Glutamatergic neuron (in vitro differentiated cells): ENCODE results near the gene OR6M1. TPM values are rescaled to one million over a fixed set of nuclear protein-coding genes. Genes with fewer than 3 reads are reported as not detected.

Experiments
- DNase-seq: peaks from one replicate; pipeline ENCODE4 v3.0.0; 2022
- H3K27ac Mint-ChIP-seq: one replicate; pipeline ENCODE4 v1.8.0; 2020; ENCODE audit warnings: mild to moderate bottlenecking, mixed read lengths, inconsistent platforms; ENCODE audit not compliant: unreplicated experiment
- H3K27me3 Mint-ChIP-seq: one replicate; pipeline ENCODE4 v1.8.0; 2020; ENCODE audit warnings: mild to moderate bottlenecking, moderate library complexity, mixed read lengths, inconsistent platforms; ENCODE audit not compliant: unreplicated experiment
- H3K36me3 Mint-ChIP-seq: one replicate; pipeline ENCODE4 v1.8.0; 2020; ENCODE audit warnings: mild to moderate bottlenecking, mixed read lengths, inconsistent platforms; ENCODE audit not compliant: unreplicated experiment
- H3K4me1 Mint-ChIP-seq: one replicate; pipeline ENCODE4 v1.8.0; 2020; ENCODE audit warnings: mild to moderate bottlenecking, low read depth, mixed read lengths, inconsistent platforms; ENCODE audit not compliant: unreplicated experiment
- H3K4me3 Mint-ChIP-seq: one replicate; pipeline ENCODE4 v1.8.0; 2020; ENCODE audit warnings: mild to moderate bottlenecking, mixed read lengths, inconsistent platforms; ENCODE audit not compliant: unreplicated experiment
- H3K9me3 Mint-ChIP-seq: one replicate; pipeline ENCODE4 v1.8.0; 2020; ENCODE audit warnings: mild to moderate bottlenecking, moderate library complexity, mixed read lengths, inconsistent platforms; ENCODE audit not compliant: unreplicated experiment
- long read RNA-seq: library from polyadenylated mRNA; unstranded; transcript quantifications from one replicate; pipeline ENCODE4 v2.0.0, GENCODE V29; 2020; ENCODE audit not compliant: unreplicated experiment
- total RNA-seq: library from RNA; stranded (reverse); fragmentation: NEBNext Ultra II Directional; extraction: Animal tissue kit (Norgen Biotek cat#: 25700); gene quantifications from one replicate; pipeline ENCODE4 v1.2.1, GENCODE V29; 2021; ENCODE audit not compliant: unreplicated experiment
- TF ChIP-seq, protein P1 (sequence below): fragments of 200-600 bp; sonication (generic); IDR thresholded peaks from one replicate; pipeline ENCODE4 v1.5.0; 2021; ENCODE audit not compliant: partially characterized antibody, unreplicated experiment

Gene OR6M1, protein sequence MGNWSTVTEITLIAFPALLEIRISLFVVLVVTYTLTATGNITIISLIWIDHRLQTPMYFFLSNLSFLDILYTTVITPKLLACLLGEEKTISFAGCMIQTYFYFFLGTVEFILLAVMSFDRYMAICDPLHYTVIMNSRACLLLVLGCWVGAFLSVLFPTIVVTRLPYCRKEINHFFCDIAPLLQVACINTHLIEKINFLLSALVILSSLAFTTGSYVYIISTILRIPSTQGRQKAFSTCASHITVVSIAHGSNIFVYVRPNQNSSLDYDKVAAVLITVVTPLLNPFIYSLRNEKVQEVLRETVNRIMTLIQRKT
- not detected for total RNA-seq
- long read RNA-seq: 0 reads

DNA sequence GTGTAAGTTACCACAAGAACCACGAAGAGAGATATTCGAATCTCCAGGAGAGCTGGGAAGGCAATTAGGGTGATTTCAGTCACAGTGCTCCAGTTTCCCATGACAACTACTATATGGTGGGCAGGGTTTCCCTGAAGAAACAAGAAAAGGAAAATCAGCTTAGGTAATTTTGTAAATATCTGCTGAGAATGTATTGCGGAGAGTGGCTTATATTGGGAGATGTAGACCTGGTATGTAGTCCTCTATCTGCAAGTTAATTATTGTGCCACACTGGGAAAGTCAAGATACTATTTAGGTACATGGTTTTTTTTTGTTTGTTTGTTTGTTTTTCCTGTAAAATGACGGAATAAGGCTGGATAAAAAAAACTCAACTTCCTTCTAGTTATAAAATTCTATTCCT lies at the start of gene OR6M1:
Gene OR6M1 (minus strand): TSS at position 101 of the 400 bp plus-strand sequence. CDS start 0 bp downstream, at position 101.
- H3K9me3 Mint-ChIP-seq: no peaks in the 10 kb centered on the region
- H3K4me1 Mint-ChIP-seq: peaks cover 4% of the 10 kb centered on the region
- H3K27me3 Mint-ChIP-seq: no peaks in the 10 kb centered on the region
- H3K4me3 Mint-ChIP-seq: no peak within 1 kb of the TSS
- no peak for DNase-seq
- no peak within 1 kb of the TSS for H3K27ac Mint-ChIP-seq
- TF ChIP-seq, protein P1, sequence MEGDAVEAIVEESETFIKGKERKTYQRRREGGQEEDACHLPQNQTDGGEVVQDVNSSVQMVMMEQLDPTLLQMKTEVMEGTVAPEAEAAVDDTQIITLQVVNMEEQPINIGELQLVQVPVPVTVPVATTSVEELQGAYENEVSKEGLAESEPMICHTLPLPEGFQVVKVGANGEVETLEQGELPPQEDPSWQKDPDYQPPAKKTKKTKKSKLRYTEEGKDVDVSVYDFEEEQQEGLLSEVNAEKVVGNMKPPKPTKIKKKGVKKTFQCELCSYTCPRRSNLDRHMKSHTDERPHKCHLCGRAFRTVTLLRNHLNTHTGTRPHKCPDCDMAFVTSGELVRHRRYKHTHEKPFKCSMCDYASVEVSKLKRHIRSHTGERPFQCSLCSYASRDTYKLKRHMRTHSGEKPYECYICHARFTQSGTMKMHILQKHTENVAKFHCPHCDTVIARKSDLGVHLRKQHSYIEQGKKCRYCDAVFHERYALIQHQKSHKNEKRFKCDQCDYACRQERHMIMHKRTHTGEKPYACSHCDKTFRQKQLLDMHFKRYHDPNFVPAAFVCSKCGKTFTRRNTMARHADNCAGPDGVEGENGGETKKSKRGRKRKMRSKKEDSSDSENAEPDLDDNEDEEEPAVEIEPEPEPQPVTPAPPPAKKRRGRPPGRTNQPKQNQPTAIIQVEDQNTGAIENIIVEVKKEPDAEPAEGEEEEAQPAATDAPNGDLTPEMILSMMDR: no peak
- no peaks in the 10 kb centered on the region for H3K36me3 Mint-ChIP-seq

DNA sequence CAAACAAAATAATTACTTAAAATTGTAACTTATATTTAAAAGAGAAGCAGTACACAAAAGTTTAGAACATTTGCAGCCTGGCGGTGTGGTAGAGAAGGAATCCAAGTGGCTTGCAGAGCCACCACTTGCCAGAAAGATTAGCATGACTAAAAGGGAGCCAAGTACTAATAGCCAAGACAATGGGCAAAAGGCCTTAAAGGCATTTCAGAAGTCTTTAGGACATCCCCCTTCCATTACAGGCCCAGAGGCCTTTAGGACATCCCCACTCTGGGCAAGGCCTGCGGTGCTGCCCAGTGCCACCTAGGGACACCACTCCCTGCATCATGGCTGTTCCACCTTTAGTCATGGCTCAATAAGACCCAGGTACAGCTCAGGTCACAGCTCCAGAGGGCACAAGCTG lies 46.9 kb upstream of the OR6M1 start:
- Mint-ChIP-seq H3K4me3 (no peak overlapping the region), H3K27ac (no peak overlapping the region), H3K9me3 (peaks cover 10% of the 10 kb centered on the region), H3K4me1 (no peaks in the 10 kb centered on the region), H3K36me3 (peaks cover 14% of the 10 kb centered on the region), H3K27me3 (peaks cover 2% of the 10 kb centered on the region)
- TF ChIP-seq, protein P1: no peak
- DNase-seq: no peak

DNA sequence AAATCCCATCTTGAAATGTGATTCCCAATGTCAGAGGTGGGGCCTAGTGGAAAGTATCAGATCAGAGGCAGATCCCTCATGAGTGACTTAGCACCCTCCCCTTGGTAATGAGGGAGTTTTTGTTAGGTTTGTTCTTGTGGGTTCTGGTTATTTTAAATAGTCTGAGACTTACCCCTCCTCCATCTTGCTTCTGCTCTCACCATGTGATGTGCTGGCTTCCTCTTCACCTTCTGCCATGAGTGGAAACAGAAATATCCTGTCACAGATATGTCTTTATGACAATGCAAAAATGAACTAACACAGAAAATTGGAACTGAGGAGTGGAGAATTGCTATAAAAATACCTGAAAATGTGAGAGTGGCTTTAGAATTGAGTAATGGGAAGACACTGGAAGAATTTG lies 46.2 kb upstream of the OR6M1 start:
- Mint-ChIP-seq H3K9me3 (peaks cover 10% of the 10 kb centered on the region), H3K4me1 (no peaks in the 10 kb centered on the region), H3K27me3 (peaks cover 2% of the 10 kb centered on the region), H3K4me3 (no peak overlapping the region), H3K27ac (no peak overlapping the region), H3K36me3 (peaks cover 9% of the 10 kb centered on the region)
- TF ChIP-seq, protein P1: no peak
- DNase-seq: no peak

DNA sequence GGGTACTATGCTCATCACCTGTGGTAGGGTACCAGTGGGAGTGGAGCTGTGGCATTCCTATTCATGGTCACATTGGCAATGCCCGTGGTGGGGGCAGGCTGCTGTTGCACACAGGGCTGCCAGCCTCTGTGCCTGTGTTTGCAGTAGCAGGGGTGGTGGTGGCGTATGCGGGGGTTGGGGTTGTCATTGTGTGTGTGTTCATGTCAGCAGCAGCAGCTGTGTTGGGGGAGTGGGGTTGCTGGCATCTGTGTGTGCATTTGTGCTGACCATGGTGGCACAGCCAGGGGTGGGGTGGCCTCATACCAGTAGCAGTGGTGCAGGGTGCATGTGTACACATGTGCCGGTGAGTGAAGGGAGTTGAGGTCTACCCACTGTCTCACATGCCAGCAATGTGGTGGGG lies 45.0 kb upstream of the OR6M1 start:
- Mint-ChIP-seq H3K27me3 (no peaks in the 10 kb centered on the region), H3K9me3 (peaks cover 9% of the 10 kb centered on the region), H3K36me3 (peaks cover 5% of the 10 kb centered on the region), H3K4me1 (no peaks in the 10 kb centered on the region), H3K4me3 (no peak overlapping the region), H3K27ac (no peak overlapping the region)
- TF ChIP-seq, protein P1: no peak
- no peak for DNase-seq

DNA sequence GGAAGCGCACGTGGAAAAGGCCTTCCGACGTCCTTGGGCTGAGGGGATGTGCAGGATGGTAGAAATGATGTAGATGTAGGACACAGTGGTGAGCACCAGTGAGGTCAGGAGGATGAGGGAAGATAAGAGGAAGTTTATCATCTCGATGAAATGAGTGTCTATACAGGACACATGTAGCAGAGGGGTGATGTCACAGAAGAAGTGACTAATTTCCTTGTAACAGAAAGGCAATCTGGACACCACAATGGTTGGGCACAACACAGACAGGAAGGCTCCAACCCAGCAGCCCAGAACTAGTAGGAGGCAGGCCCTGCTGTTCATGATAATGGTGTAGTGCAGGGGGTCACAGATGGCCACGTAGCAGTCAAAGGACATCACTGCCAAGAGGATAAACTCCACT lies 35.0 kb upstream of the OR6M1 start:
- peaks cover 9% of the 10 kb centered on the region for H3K4me1 Mint-ChIP-seq
- H3K36me3 Mint-ChIP-seq: no peaks in the 10 kb centered on the region
- DNase-seq: no peak
- TF ChIP-seq, protein P1: no peak
- H3K27me3 Mint-ChIP-seq: no peaks in the 10 kb centered on the region
- no peaks in the 10 kb centered on the region for H3K9me3 Mint-ChIP-seq
- H3K27ac Mint-ChIP-seq: no peak overlapping the region
- no peak overlapping the region for H3K4me3 Mint-ChIP-seq
